GM19463 (cell line): ENCODE data around the gene XRRA1.

Experiments used
- ATAC-seq: cut with Tn5 transposase; IDR thresholded peaks from one replicate; pipeline ENCODE4 v1.9.1; 2021; ENCODE audit warnings: mild to moderate bottlenecking, moderate library complexity; ENCODE audit not compliant: unreplicated experiment

The XRRA1 gene

GRCh38 chr11:74951226-74951625, 2.3 kb upstream of the XRRA1 start:
- no peak for ATAC-seq

GRCh38 chr11:74950374-74950969, 1.6 kb upstream of the XRRA1 start:
- ATAC-seq = no peak

DNA sequence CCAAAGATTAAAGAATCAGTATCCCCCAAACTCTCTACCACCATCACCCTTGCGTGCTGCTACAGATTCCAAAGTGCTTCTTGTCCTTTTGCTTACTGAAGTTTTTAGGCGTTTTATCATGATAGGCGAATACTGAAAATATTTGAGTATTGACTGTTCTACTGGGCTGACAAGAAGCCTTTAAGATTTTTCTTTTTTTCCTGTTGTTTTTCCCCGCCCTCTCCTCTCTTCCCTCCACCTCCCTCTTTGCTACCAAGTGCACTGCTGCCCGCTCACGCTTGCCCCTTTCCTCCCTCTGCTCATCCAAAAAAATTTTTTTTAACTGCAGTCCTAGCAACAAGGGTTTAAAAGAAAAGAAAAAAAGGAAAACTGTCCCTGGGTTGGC, 854 bp upstream of the XRRA1 start:
- ATAC-seq = no peak

GRCh38 chr11:74948546-74948897, 369 bp downstream of the XRRA1 start:
- ATAC-seq = peak; percentile 3

GRCh38 chr11:74942073-74942759, 6.7 kb downstream of the XRRA1 start:
- no peak for ATAC-seq

DNA sequence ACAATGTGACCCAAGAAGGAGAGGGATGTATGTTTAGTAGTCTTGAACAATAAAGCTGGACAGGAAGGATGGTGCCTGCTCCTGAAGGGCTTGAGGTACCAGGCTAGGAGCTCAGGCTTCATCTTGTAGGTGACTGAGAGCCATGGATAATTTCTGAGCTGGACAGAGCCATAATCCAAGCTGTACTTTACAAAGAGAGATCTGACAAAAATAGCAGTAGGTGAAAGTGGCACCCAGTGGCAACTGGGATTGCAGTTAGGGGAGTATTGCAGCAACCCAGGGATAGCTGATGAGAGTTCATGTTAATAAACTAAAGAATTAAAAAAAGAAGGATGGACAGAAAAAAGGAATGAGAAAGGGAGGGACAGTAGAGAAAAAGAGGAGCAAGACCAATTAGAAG, 7.4 kb downstream of the XRRA1 start:
- no peak for ATAC-seq

- ATAC-seq = no peak
These were observed 11.0 kb downstream of the XRRA1 start for GRCh38 chr11:74937696-74938475.

DNA sequence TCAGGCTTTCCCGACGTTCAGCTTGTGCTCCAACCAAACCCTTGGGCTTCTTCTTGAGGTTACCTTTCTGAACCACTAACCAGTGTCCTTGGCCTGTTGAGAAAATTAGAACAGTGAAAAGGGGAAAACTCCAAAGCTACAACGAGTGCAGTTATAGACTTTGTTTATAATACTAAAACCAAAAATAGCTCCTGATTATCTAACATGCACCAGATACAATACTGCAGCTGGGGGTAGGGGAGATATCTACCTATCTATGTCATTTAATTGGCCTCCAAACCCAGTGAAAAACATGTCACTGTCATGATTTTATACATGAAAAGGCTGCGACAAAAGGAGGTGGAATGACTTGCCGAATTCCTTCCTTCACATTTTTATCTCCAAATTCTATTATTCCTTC, 11.9 kb downstream of the XRRA1 start:
- no peak for ATAC-seq

DNA sequence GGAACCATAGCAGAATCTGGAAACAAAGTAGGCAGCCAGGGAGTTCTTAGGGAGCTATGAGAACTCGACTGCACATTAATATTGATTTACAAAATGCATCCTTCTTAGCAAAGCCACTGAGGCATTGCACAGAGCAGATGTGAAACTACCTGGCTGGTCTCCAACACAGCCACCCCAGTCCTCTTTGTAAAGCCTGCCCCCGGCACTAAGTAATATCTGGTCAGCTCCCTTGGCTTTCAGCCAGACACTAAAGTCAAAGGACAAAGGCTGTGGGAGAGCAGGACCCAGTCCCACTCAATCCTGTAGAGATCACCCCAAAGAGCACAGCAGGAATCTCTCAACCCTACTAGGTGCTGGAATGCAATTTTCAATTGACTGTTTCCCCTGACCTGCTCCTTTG, 12.8 kb downstream of the XRRA1 start:
- no peak for ATAC-seq

- ATAC-seq = no peak
These were observed 13.6 kb downstream of the XRRA1 start for GRCh38 chr11:74935285-74935684.

DNA sequence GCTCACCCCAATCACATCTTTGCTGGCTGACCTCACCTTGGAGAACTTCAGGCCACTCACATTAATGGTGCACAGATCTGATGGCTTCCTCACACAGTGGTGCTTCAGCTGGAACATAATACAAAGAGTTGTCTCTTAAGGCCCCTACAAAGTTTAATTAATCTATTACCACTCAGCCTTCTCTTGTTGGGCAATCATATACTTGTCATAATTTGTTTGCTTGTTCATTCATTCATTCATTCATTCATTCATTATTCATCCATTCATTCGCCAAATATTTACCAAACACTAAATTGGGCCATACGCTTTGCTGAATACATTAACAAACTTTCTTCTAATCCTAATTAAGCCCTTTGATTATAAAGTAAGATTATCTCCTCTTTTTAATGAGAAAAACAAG, 15.1 kb downstream of the XRRA1 start:
- no peak for ATAC-seq

DNA sequence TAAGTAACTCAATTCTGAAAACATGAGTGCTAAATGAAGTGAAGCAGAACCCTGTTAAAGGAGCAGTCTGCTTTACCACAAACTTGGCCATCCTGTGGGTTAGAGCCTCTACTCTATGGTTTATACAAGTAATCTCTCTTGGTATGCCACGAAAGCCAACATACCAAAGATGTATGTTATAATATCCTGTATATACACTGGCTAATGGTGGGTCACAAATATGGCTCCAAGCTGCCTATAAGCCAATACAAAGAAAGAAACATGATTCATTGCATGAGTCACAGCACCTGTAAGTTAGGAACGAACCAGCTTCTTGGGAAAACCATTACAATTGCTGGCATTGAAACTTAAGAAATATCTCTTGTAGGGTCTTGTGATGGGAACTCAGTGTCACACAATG, 16.1 kb downstream of the XRRA1 start:
- no peak for ATAC-seq

DNA sequence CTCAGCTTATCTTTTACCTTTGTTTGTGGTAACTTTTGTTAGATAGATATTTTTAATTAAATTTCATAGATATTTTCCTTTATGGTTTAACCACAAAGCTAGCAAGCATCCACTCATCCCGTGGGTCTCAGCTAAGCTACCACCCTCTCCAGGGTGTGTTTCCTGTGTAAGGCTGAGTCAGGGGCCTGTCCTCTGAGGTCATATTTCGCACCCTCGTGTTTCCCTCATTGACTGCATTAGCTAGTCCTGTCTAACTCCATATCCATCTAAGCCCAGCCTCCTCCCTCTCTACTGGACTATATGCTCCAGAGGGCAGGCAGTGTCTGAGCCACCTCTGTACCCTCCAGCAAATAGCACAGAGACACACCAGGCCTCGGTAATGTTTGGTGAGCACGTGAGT, 16.7 kb downstream of the XRRA1 start:
- ATAC-seq = no peak

GRCh38 chr11:74929431-74930363, 19.2 kb downstream of the XRRA1 start:
- no peak for ATAC-seq

- no peak for ATAC-seq
These were observed 21.4 kb downstream of the XRRA1 start for GRCh38 chr11:74927496-74927895.

- no peak for ATAC-seq
These were observed 22.4 kb downstream of the XRRA1 start for GRCh38 chr11:74926304-74927030.

DNA sequence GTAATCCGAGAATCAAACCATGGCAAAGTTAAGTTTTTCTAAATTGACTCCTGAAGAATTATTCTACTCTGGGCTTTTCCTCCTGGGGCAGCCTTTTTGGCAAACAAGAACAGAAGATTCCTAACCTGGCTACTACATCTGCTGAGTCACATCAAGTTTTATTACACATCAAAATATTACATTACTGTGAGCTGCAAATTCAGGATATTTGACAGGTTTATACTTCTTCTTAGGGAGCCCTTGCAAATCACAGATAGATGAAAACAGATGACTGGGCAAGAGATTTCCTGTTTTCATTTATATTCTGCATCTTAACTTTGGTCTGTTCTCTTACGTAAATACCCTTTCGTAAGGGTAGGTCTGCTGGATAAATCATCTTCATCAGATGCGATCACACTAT, 23.6 kb downstream of the XRRA1 start:
- no peak for ATAC-seq

DNA sequence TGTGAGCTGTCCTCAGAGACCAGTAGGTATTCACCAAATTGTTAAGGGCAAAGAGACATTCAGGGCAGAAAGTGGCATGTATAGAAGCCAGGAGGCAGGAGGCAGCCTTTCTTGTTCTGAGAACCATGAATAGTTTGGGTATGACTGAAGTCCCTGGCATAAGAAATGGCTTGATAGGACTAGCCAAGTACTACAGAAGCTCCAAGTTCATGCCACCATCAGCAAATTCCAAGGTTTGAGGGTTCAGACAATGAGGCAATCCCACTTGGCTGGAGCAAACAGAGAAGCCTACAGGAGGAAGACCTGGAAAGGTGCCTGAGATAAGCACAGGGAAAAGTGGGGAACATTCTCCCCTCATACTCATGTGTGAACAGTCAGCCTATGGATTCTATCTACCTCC, 25.8 kb downstream of the XRRA1 start:
- no peak for ATAC-seq

GRCh38 chr11:74909812-74910211, 39.1 kb downstream of the XRRA1 start:
- ATAC-seq = no peak

- no peak for ATAC-seq
These were observed 39.5 kb downstream of the XRRA1 start for GRCh38 chr11:74909385-74909784.

DNA sequence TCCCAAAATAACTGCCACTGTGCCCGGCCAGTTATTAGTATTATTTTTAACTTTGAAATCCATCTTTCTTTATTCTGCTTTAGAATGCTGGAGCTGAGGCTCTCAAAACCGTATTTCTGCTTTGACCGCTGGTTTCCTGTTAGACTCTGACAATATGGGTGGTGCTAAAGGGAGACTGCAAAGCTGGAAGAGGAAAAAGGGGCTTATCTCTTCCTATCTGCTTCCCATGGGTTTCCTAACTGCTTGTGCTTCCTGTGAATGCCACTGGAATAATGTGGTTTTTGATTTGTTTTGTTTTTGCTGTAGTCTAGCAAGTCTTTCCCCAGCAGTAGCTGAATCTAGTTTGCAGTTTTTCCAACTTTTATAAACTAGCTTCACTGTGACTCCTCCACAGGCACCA, 43.6 kb downstream of the XRRA1 start:
- no peak for ATAC-seq
